ENCODE data around the gene DLGAP3. TPM values are rescaled to one million over a fixed set of nuclear protein-coding genes. Genes with fewer than 3 reads are reported as not detected.

The DLGAP3 gene
- total RNA-seq (2021) (0.66 TPM in 1 of 2 replicates, not detected in the other), Bru-seq, nascent RNA (percentile 13 among the genes with signal in this experiment), BruChase-seq, experiment 1, labeled RNA remaining after a 2-hour chase (percentile 10 among the genes with signal in this experiment), BruChase-seq, experiment 2, labeled RNA remaining after a 6-hour chase (percentile 4 among the genes with signal in this experiment)
- long read RNA-seq, partial matches to known transcripts = 1 of 1 reads
- long read RNA-seq, other reads (novel, unspliced or antisense) = 0 of 1 reads

GRCh38 chr1:34929497-34929852 is at the start of gene DLGAP3:
Gene DLGAP3 (minus strand): TSS chr1:34929650. CDS start chr1:34905383, 24,267 bp downstream.
- DNase-seq (ENCODE audit: low spot score) = peak; percentile 23
- no peak within 1 kb of the TSS for H3K27ac ChIP-seq (ENCODE audit: low read depth, low read length, poor library complexity, severe bottlenecking)
- H3K27me3 ChIP-seq (replicated peaks; ENCODE audit: insufficient read depth, low read depth, low read length, poor library complexity) = peaks cover 88% of the 10 kb centered on the region
- no peaks in the 10 kb centered on the region for H3K9me3 ChIP-seq (ENCODE audit: low read depth, low read length, poor library complexity, severe bottlenecking)
- no peaks in the 10 kb centered on the region for H3K4me1 ChIP-seq (ENCODE audit: insufficient read depth, low read length, poor library complexity, severe bottlenecking)
- BruUV-seq (replicated peaks) = no TSS peak
- ChIA-PET CTCF (no interaction called here), POLR2A (ENCODE audit: low non-redundant PET) (no interaction called here)
- H3K36me3 ChIP-seq (ENCODE audit: insufficient read depth, low read length, poor library complexity, severe bottlenecking) = no peaks in the 10 kb centered on the region
- H3K4me3 ChIP-seq (ENCODE audit: low read depth, low read length, poor library complexity, severe bottlenecking) = peak within 1 kb of the TSS; percentile 40
- no peak for TF ChIP-seq EZH2 (IDR thresholded peaks at IDR 0.05; ENCODE audit: borderline replicate concordance, low read depth, low read length, poor library complexity, severe bottlenecking)
- TF ChIP-seq, protein P1, sequence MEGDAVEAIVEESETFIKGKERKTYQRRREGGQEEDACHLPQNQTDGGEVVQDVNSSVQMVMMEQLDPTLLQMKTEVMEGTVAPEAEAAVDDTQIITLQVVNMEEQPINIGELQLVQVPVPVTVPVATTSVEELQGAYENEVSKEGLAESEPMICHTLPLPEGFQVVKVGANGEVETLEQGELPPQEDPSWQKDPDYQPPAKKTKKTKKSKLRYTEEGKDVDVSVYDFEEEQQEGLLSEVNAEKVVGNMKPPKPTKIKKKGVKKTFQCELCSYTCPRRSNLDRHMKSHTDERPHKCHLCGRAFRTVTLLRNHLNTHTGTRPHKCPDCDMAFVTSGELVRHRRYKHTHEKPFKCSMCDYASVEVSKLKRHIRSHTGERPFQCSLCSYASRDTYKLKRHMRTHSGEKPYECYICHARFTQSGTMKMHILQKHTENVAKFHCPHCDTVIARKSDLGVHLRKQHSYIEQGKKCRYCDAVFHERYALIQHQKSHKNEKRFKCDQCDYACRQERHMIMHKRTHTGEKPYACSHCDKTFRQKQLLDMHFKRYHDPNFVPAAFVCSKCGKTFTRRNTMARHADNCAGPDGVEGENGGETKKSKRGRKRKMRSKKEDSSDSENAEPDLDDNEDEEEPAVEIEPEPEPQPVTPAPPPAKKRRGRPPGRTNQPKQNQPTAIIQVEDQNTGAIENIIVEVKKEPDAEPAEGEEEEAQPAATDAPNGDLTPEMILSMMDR (conservative IDR thresholded peaks at IDR 0.05; ENCODE audit: low read depth, low read length) = no peak
- intact Hi-C loops (cut with micrococcal nuclease; ENCODE audit: unreplicated experiment) = no loop called here

DNA sequence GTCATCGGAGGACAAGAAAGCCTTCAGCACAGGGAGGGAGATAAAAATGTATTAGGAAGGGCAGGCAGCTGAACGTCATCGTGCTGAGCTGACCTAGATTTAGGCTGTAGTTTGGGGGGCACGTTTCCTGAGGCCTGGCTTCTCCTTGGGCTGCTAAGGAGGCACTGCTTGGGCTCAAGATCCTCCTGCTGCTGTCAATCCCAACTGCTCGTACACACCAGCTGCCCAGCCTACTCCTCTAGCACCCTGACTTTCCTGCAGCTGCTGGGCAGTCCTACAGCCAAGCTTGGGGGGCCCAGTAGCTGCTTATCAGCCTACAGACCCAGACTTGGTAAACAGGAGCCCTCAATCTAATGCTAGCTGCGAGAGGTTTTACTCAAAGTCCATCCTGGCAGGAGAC is 49.5 kb upstream of the DLGAP3 start:
- intact Hi-C loops (cut with micrococcal nuclease; ENCODE audit: unreplicated experiment) = no loop called here
- peaks cover 10% of the 10 kb centered on the region for H3K4me1 ChIP-seq (ENCODE audit: insufficient read depth, low read length, poor library complexity, severe bottlenecking)
- H3K36me3 ChIP-seq (ENCODE audit: insufficient read depth, low read length, poor library complexity, severe bottlenecking) = no peaks in the 10 kb centered on the region
- no TSS peak for BruUV-seq (replicated peaks)
- no peak overlapping the region for H3K27ac ChIP-seq (ENCODE audit: low read depth, low read length, poor library complexity, severe bottlenecking)
- no peak overlapping the region for H3K4me3 ChIP-seq (ENCODE audit: low read depth, low read length, poor library complexity, severe bottlenecking)
- POLR2A ChIA-PET (ENCODE audit: low non-redundant PET) = no interaction called here
- H3K27me3 ChIP-seq (replicated peaks; ENCODE audit: insufficient read depth, low read depth, low read length, poor library complexity) = no peaks in the 10 kb centered on the region
- no peaks in the 10 kb centered on the region for H3K9me3 ChIP-seq (ENCODE audit: low read depth, low read length, poor library complexity, severe bottlenecking)
- TF ChIP-seq, protein P1 (conservative IDR thresholded peaks at IDR 0.05; ENCODE audit: low read depth, low read length) = no peak
- TF ChIP-seq EZH2 (IDR thresholded peaks at IDR 0.05; ENCODE audit: borderline replicate concordance, low read depth, low read length, poor library complexity, severe bottlenecking) = no peak
- DNase-seq (ENCODE audit: low spot score) = no peak
- CTCF ChIA-PET = no interaction called here

- H3K9me3 ChIP-seq (ENCODE audit: low read depth, low read length, poor library complexity, severe bottlenecking) = no peaks in the 10 kb centered on the region
- no TSS peak for BruUV-seq (replicated peaks)
- H3K36me3 ChIP-seq (ENCODE audit: insufficient read depth, low read length, poor library complexity, severe bottlenecking) = no peaks in the 10 kb centered on the region
- no peaks in the 10 kb centered on the region for H3K27me3 ChIP-seq (replicated peaks; ENCODE audit: insufficient read depth, low read depth, low read length, poor library complexity)
- intact Hi-C loops (cut with micrococcal nuclease; ENCODE audit: unreplicated experiment) = no loop called here
- H3K27ac ChIP-seq (ENCODE audit: low read depth, low read length, poor library complexity, severe bottlenecking) = no peak overlapping the region
- CTCF ChIA-PET = no interaction called here
- TF ChIP-seq EZH2 (IDR thresholded peaks at IDR 0.05; ENCODE audit: borderline replicate concordance, low read depth, low read length, poor library complexity, severe bottlenecking) = no peak
- TF ChIP-seq, protein P1 (conservative IDR thresholded peaks at IDR 0.05; ENCODE audit: low read depth, low read length) = no peak
- POLR2A ChIA-PET (ENCODE audit: low non-redundant PET) = no interaction called here
- H3K4me1 ChIP-seq (ENCODE audit: insufficient read depth, low read length, poor library complexity, severe bottlenecking) = peaks cover 1% of the 10 kb centered on the region
- no peak for DNase-seq (ENCODE audit: low spot score)
- no peak overlapping the region for H3K4me3 ChIP-seq (ENCODE audit: low read depth, low read length, poor library complexity, severe bottlenecking)
Observed at GRCh38 chr1:34977858-34978257, 48.4 kb upstream of the DLGAP3 start.
